ENCODE results near the gene APOBEC3G. TPM values are rescaled to one million over a fixed set of nuclear protein-coding genes. Genes with fewer than 3 reads are reported as not detected.
"Not testable (repeated sequence)": the region's sequence is repeated elsewhere in the genome, so short reads cannot be mapped to it uniquely, and the experiment has no call there.

APOBEC3G gene
- total RNA-seq: 10 to 100 TPM; 68.3 to 72.6 TPM

GRCh38 chr22:39077026-39077840 is at the start of gene APOBEC3G:
Gene APOBEC3G, plus strand, starts transcription at chr22:39077275. Its CDS starts 87 bp downstream, at chr22:39077362.
- peak; percentile 95 for ATAC-seq (replicated peaks)
- H3K9me3 Mint-ChIP-seq, H3K27me3 Mint-ChIP-seq: not testable (repeated sequence)
- Mint-ChIP-seq H3K4me3 (peak within 1 kb of the TSS; percentile 91), H3K36me3 (ENCODE audit: low read depth) (peaks cover 37% of the 10 kb centered on the region), H3K27ac (peak within 1 kb of the TSS; percentile 95), H3K4me1 (peaks cover 15% of the 10 kb centered on the region)

- no peaks in the 10 kb centered on the region for H3K27me3 Mint-ChIP-seq
- H3K4me1 Mint-ChIP-seq: peaks cover 17% of the 10 kb centered on the region
- H3K27ac Mint-ChIP-seq: peak overlapping the region; percentile 76
- H3K36me3 Mint-ChIP-seq (ENCODE audit: low read depth): peaks cover 74% of the 10 kb centered on the region
- H3K9me3 Mint-ChIP-seq: no peaks in the 10 kb centered on the region
- peak overlapping the region; percentile 9 for H3K4me3 Mint-ChIP-seq
- ATAC-seq (replicated peaks): no peak
Measured at GRCh38 chr22:39027717-39028116, 49.4 kb upstream of the APOBEC3G start.

- no peaks in the 10 kb centered on the region for H3K9me3 Mint-ChIP-seq
- H3K4me3 Mint-ChIP-seq: no peak overlapping the region
- peak overlapping the region; percentile 76 for H3K27ac Mint-ChIP-seq
- peaks cover 17% of the 10 kb centered on the region for H3K4me1 Mint-ChIP-seq
- no peaks in the 10 kb centered on the region for H3K27me3 Mint-ChIP-seq
- ATAC-seq (replicated peaks): no peak
- peaks cover 74% of the 10 kb centered on the region for H3K36me3 Mint-ChIP-seq (ENCODE audit: low read depth)
Measured at GRCh38 chr22:39028281-39028680, 48.8 kb upstream of the APOBEC3G start.

- peaks cover 17% of the 10 kb centered on the region for H3K4me1 Mint-ChIP-seq
- ATAC-seq (replicated peaks): no peak
- no peak overlapping the region for H3K4me3 Mint-ChIP-seq
- H3K27me3 Mint-ChIP-seq: no peaks in the 10 kb centered on the region
- no peaks in the 10 kb centered on the region for H3K9me3 Mint-ChIP-seq
- H3K36me3 Mint-ChIP-seq (ENCODE audit: low read depth): peaks cover 65% of the 10 kb centered on the region
- H3K27ac Mint-ChIP-seq: no peak overlapping the region
Measured at GRCh38 chr22:39029227-39029626, 47.8 kb upstream of the APOBEC3G start.

GRCh38 chr22:39030705-39031104 is 46.4 kb upstream of the APOBEC3G start:
- H3K9me3 Mint-ChIP-seq: no peaks in the 10 kb centered on the region
- H3K36me3 Mint-ChIP-seq (ENCODE audit: low read depth): peaks cover 50% of the 10 kb centered on the region
- no peak overlapping the region for H3K4me3 Mint-ChIP-seq
- no peak for ATAC-seq (replicated peaks)
- H3K4me1 Mint-ChIP-seq: peaks cover 6% of the 10 kb centered on the region
- no peaks in the 10 kb centered on the region for H3K27me3 Mint-ChIP-seq
- H3K27ac Mint-ChIP-seq: no peak overlapping the region

- ATAC-seq (replicated peaks); H3K27me3 Mint-ChIP-seq; H3K9me3 Mint-ChIP-seq; H3K4me3 Mint-ChIP-seq; H3K4me1 Mint-ChIP-seq; H3K27ac Mint-ChIP-seq: not testable (repeated sequence)
- peaks cover 40% of the 10 kb centered on the region for H3K36me3 Mint-ChIP-seq (ENCODE audit: low read depth)
Measured at GRCh38 chr22:39031434-39032295, 45.4 kb upstream of the APOBEC3G start.

GRCh38 chr22:39037071-39037470 is 40.0 kb upstream of the APOBEC3G start:
- Mint-ChIP-seq H3K27ac (peak overlapping the region; percentile 16), H3K36me3 (ENCODE audit: low read depth) (peaks cover 13% of the 10 kb centered on the region)
- H3K9me3 Mint-ChIP-seq; H3K27me3 Mint-ChIP-seq; ATAC-seq (replicated peaks); H3K4me1 Mint-ChIP-seq; H3K4me3 Mint-ChIP-seq: not testable (repeated sequence)

GRCh38 chr22:39039306-39040126 is 37.6 kb upstream of the APOBEC3G start:
- Mint-ChIP-seq H3K27ac (peak overlapping the region; percentile 92), H3K36me3 (ENCODE audit: low read depth) (peaks cover 9% of the 10 kb centered on the region), H3K9me3 (no peaks in the 10 kb centered on the region), H3K4me3 (peak overlapping the region; percentile 90), H3K27me3 (no peaks in the 10 kb centered on the region), H3K4me1 (no peaks in the 10 kb centered on the region)
- ATAC-seq (replicated peaks): no peak

GRCh38 chr22:39040155-39040537 is 36.9 kb upstream of the APOBEC3G start:
- H3K4me1 Mint-ChIP-seq; H3K9me3 Mint-ChIP-seq; H3K27me3 Mint-ChIP-seq; ATAC-seq (replicated peaks): not testable (repeated sequence)
- peaks cover 13% of the 10 kb centered on the region for H3K36me3 Mint-ChIP-seq (ENCODE audit: low read depth)
- peak overlapping the region; percentile 90 for H3K4me3 Mint-ChIP-seq
- H3K27ac Mint-ChIP-seq: peak overlapping the region; percentile 92

GRCh38 chr22:39040538-39041296 is 36.4 kb upstream of the APOBEC3G start, which contains the start of gene APOBEC3F:
Gene APOBEC3F, plus strand, starts transcription at chr22:39040864. Its CDS starts 97 bp downstream, at chr22:39040961.
- peak; percentile 95 for ATAC-seq (replicated peaks)
- not testable (repeated sequence) for H3K27me3 Mint-ChIP-seq, H3K9me3 Mint-ChIP-seq, H3K4me1 Mint-ChIP-seq
- Mint-ChIP-seq H3K27ac (peak within 1 kb of the TSS; percentile 92), H3K4me3 (peak within 1 kb of the TSS; percentile 90), H3K36me3 (ENCODE audit: low read depth) (peaks cover 19% of the 10 kb centered on the region)

GRCh38 chr22:39041908-39042307 is 35.2 kb upstream of the APOBEC3G start:
- H3K27ac Mint-ChIP-seq: peak overlapping the region; percentile 92
- H3K27me3 Mint-ChIP-seq: no peaks in the 10 kb centered on the region
- no peak for ATAC-seq (replicated peaks)
- peak overlapping the region; percentile 90 for H3K4me3 Mint-ChIP-seq
- H3K9me3 Mint-ChIP-seq: no peaks in the 10 kb centered on the region
- H3K4me1 Mint-ChIP-seq: no peaks in the 10 kb centered on the region
- H3K36me3 Mint-ChIP-seq (ENCODE audit: low read depth): peaks cover 30% of the 10 kb centered on the region

GRCh38 chr22:39043063-39043462 is 34.0 kb upstream of the APOBEC3G start:
- not testable (repeated sequence) for ATAC-seq (replicated peaks); H3K4me1 Mint-ChIP-seq; H3K4me3 Mint-ChIP-seq; H3K27me3 Mint-ChIP-seq; H3K27ac Mint-ChIP-seq; H3K9me3 Mint-ChIP-seq
- peaks cover 30% of the 10 kb centered on the region for H3K36me3 Mint-ChIP-seq (ENCODE audit: low read depth)

- not testable (repeated sequence) for H3K9me3 Mint-ChIP-seq; H3K27me3 Mint-ChIP-seq; H3K27ac Mint-ChIP-seq; ATAC-seq (replicated peaks); H3K4me3 Mint-ChIP-seq; H3K4me1 Mint-ChIP-seq
- H3K36me3 Mint-ChIP-seq (ENCODE audit: low read depth): peaks cover 30% of the 10 kb centered on the region
Measured at GRCh38 chr22:39045136-39045535, 31.9 kb upstream of the APOBEC3G start.

All from activated T-helper 17 cell treated with anti-CD3 and anti-CD28 coated beads, Interleukin-2, amount 50 U/mL, for 72 hours (primary cell).